ENCODE measurements around the gene COMTD1. TPM values are rescaled to one million over a fixed set of nuclear protein-coding genes. Genes with fewer than 3 reads are reported as not detected.

Gene COMTD1
- total RNA-seq, result 10 to 100 TPM; 30.0 to 35.1 (median 30.4) TPM

GRCh38 chr10:75235375-75236177, at the start of gene COMTD1:
TSS of gene COMTD1 (minus strand) at chr10:75235957. CDS start at chr10:75235928, 29 bp downstream.
- H3K9me3 Mint-ChIP-seq, result no peaks in the 10 kb centered on the region
- H3K4me1 Mint-ChIP-seq (ENCODE audit: low read depth), result peaks cover 24% of the 10 kb centered on the region
- peak within 1 kb of the TSS; percentile 79 for H3K4me3 Mint-ChIP-seq
- peak; percentile 91 for DNase-seq
- ATAC-seq, result peak; percentile 72 to 76
- H3K36me3 Mint-ChIP-seq (ENCODE audit: insufficient read depth), result peaks cover 17% of the 10 kb centered on the region
- no peaks in the 10 kb centered on the region for H3K27me3 Mint-ChIP-seq (ENCODE audit: low read depth)

- Mint-ChIP-seq H3K4me1 (ENCODE audit: low read depth) (no peaks in the 10 kb centered on the region), H3K9me3 (no peaks in the 10 kb centered on the region), H3K36me3 (ENCODE audit: insufficient read depth) (no peaks in the 10 kb centered on the region), H3K27me3 (ENCODE audit: low read depth) (peaks cover 31% of the 10 kb centered on the region), H3K4me3 (no peak overlapping the region)
- DNase-seq, result no peak
- no peak for ATAC-seq
Measured at GRCh38 chr10:75283671-75284470, 48.1 kb upstream of the COMTD1 start.

- no peak for ATAC-seq
- Mint-ChIP-seq H3K27me3 (ENCODE audit: low read depth) (peaks cover 31% of the 10 kb centered on the region), H3K4me3 (no peak overlapping the region), H3K36me3 (ENCODE audit: insufficient read depth) (no peaks in the 10 kb centered on the region), H3K9me3 (no peaks in the 10 kb centered on the region), H3K4me1 (ENCODE audit: low read depth) (no peaks in the 10 kb centered on the region)
- DNase-seq, result no peak
Measured at GRCh38 chr10:75283078-75283670, 47.4 kb upstream of the COMTD1 start.

GRCh38 chr10:75281974-75282373, 46.2 kb upstream of the COMTD1 start:
- Mint-ChIP-seq H3K27me3 (ENCODE audit: low read depth) (peaks cover 22% of the 10 kb centered on the region), H3K9me3 (no peaks in the 10 kb centered on the region), H3K4me1 (ENCODE audit: low read depth) (no peaks in the 10 kb centered on the region), H3K36me3 (ENCODE audit: insufficient read depth) (no peaks in the 10 kb centered on the region), H3K4me3 (no peak overlapping the region)
- ATAC-seq (no peak), DNase-seq (no peak)

GRCh38 chr10:75280236-75280635, 44.5 kb upstream of the COMTD1 start:
- Mint-ChIP-seq H3K36me3 (ENCODE audit: insufficient read depth) (no peaks in the 10 kb centered on the region), H3K9me3 (no peaks in the 10 kb centered on the region), H3K4me3 (no peak overlapping the region), H3K27me3 (ENCODE audit: low read depth) (peaks cover 23% of the 10 kb centered on the region), H3K4me1 (ENCODE audit: low read depth) (no peaks in the 10 kb centered on the region)
- DNase-seq, result no peak
- ATAC-seq, result no peak

GRCh38 chr10:75276069-75276872, 40.5 kb upstream of the COMTD1 start:
- H3K9me3 Mint-ChIP-seq, result no peaks in the 10 kb centered on the region
- H3K27me3 Mint-ChIP-seq (ENCODE audit: low read depth), result peaks cover 11% of the 10 kb centered on the region
- no peak overlapping the region for H3K4me3 Mint-ChIP-seq
- no peaks in the 10 kb centered on the region for H3K36me3 Mint-ChIP-seq (ENCODE audit: insufficient read depth)
- DNase-seq (no peak), ATAC-seq (no peak)
- H3K4me1 Mint-ChIP-seq (ENCODE audit: low read depth), result no peaks in the 10 kb centered on the region

- DNase-seq (no peak), ATAC-seq (no peak)
- H3K9me3 Mint-ChIP-seq, result no peaks in the 10 kb centered on the region
- no peak overlapping the region for H3K4me3 Mint-ChIP-seq
- H3K36me3 Mint-ChIP-seq (ENCODE audit: insufficient read depth), result no peaks in the 10 kb centered on the region
- peaks cover 9% of the 10 kb centered on the region for H3K27me3 Mint-ChIP-seq (ENCODE audit: low read depth)
- no peaks in the 10 kb centered on the region for H3K4me1 Mint-ChIP-seq (ENCODE audit: low read depth)
Measured at GRCh38 chr10:75272896-75273295, 37.1 kb upstream of the COMTD1 start.

GRCh38 chr10:75272094-75272493, 36.3 kb upstream of the COMTD1 start:
- no peak for DNase-seq
- Mint-ChIP-seq H3K4me1 (ENCODE audit: low read depth) (no peaks in the 10 kb centered on the region), H3K27me3 (ENCODE audit: low read depth) (peaks cover 9% of the 10 kb centered on the region), H3K36me3 (ENCODE audit: insufficient read depth) (no peaks in the 10 kb centered on the region), H3K4me3 (no peak overlapping the region), H3K9me3 (no peaks in the 10 kb centered on the region)
- no peak for ATAC-seq

- Mint-ChIP-seq H3K4me1 (ENCODE audit: low read depth) (no peaks in the 10 kb centered on the region), H3K36me3 (ENCODE audit: insufficient read depth) (no peaks in the 10 kb centered on the region), H3K27me3 (ENCODE audit: low read depth) (peaks cover 3% of the 10 kb centered on the region), H3K9me3 (no peaks in the 10 kb centered on the region), H3K4me3 (no peak overlapping the region)
- ATAC-seq, result no peak
- DNase-seq, result no peak
Measured at GRCh38 chr10:75269605-75270004, 33.8 kb upstream of the COMTD1 start.

GRCh38 chr10:75266945-75267344, 31.2 kb upstream of the COMTD1 start:
- H3K4me1 Mint-ChIP-seq (ENCODE audit: low read depth), result no peaks in the 10 kb centered on the region
- no peak overlapping the region for H3K4me3 Mint-ChIP-seq
- H3K9me3 Mint-ChIP-seq, result no peaks in the 10 kb centered on the region
- ATAC-seq (no peak), DNase-seq (no peak)
- no peaks in the 10 kb centered on the region for H3K36me3 Mint-ChIP-seq (ENCODE audit: insufficient read depth)
- no peaks in the 10 kb centered on the region for H3K27me3 Mint-ChIP-seq (ENCODE audit: low read depth)

- Mint-ChIP-seq H3K36me3 (ENCODE audit: insufficient read depth) (no peaks in the 10 kb centered on the region), H3K27me3 (ENCODE audit: low read depth) (no peaks in the 10 kb centered on the region), H3K9me3 (no peaks in the 10 kb centered on the region), H3K4me1 (ENCODE audit: low read depth) (no peaks in the 10 kb centered on the region), H3K4me3 (no peak overlapping the region)
- DNase-seq (no peak), ATAC-seq (no peak)
Measured at GRCh38 chr10:75265856-75266255, 30.1 kb upstream of the COMTD1 start.

- Mint-ChIP-seq H3K9me3 (no peaks in the 10 kb centered on the region), H3K36me3 (ENCODE audit: insufficient read depth) (no peaks in the 10 kb centered on the region), H3K4me1 (ENCODE audit: low read depth) (no peaks in the 10 kb centered on the region), H3K27me3 (ENCODE audit: low read depth) (no peaks in the 10 kb centered on the region), H3K4me3 (no peak overlapping the region)
- DNase-seq (no peak), ATAC-seq (no peak)
Measured at GRCh38 chr10:75263806-75264205, 28.0 kb upstream of the COMTD1 start.

- H3K27me3 Mint-ChIP-seq (ENCODE audit: low read depth), result no peaks in the 10 kb centered on the region
- no peaks in the 10 kb centered on the region for H3K36me3 Mint-ChIP-seq (ENCODE audit: insufficient read depth)
- no peak overlapping the region for H3K4me3 Mint-ChIP-seq
- ATAC-seq (no peak), DNase-seq (no peak)
- no peaks in the 10 kb centered on the region for H3K4me1 Mint-ChIP-seq (ENCODE audit: low read depth)
- no peaks in the 10 kb centered on the region for H3K9me3 Mint-ChIP-seq
Measured at GRCh38 chr10:75261813-75262705, 26.3 kb upstream of the COMTD1 start.

Measured in activated T-cell treated with anti-CD3 and anti-CD28 coated beads, Interleukin-2, amount 50 U/mL, for 4 hours (primary cell).